IPS-15b (cell line): ENCODE data around the gene P2RY1.

ENCODE experiments used
- H3K27me3 ChIP-seq: one replicate; pipeline ENCODE4 v1.6.1; 2013; ENCODE audit warnings: low read length; ENCODE audit not compliant: control insufficient read depth, insufficient read depth
- H3K36me3 ChIP-seq: one replicate; pipeline ENCODE4 v1.6.1; 2013; ENCODE audit warnings: low read length; ENCODE audit not compliant: control insufficient read depth, insufficient read depth
- H3K4me1 ChIP-seq: one replicate; pipeline ENCODE4 v1.6.1; 2013; ENCODE audit warnings: mild to moderate bottlenecking, low read length; ENCODE audit not compliant: control insufficient read depth, insufficient read depth
- H3K4me3 ChIP-seq: one replicate; pipeline ENCODE4 v1.5.1; 2013; ENCODE audit warnings: low read depth, low read length
- H3K9ac ChIP-seq: one replicate; pipeline ENCODE4 v1.6.1; 2013; ENCODE audit warnings: low read depth, mild to moderate bottlenecking, low read length
- H3K9me3 ChIP-seq: one replicate; pipeline ENCODE4 v1.6.1; 2013; ENCODE audit warnings: mild to moderate bottlenecking, low read length; ENCODE audit not compliant: control insufficient read depth, insufficient read depth

Gene P2RY1

GRCh38 chr3:152826476-152826875 lies 8.5 kb upstream of the P2RY1 start:
- no peaks in the 10 kb centered on the region for H3K9me3 ChIP-seq
- no peak overlapping the region for H3K4me3 ChIP-seq
- H3K27me3 ChIP-seq: no peaks in the 10 kb centered on the region
- H3K36me3 ChIP-seq: no peaks in the 10 kb centered on the region
- no peaks in the 10 kb centered on the region for H3K4me1 ChIP-seq
- no peak overlapping the region for H3K9ac ChIP-seq

- H3K9ac ChIP-seq: no peak overlapping the region
- H3K4me3 ChIP-seq: no peak overlapping the region
- H3K9me3 ChIP-seq: no peaks in the 10 kb centered on the region
- H3K27me3 ChIP-seq: no peaks in the 10 kb centered on the region
- H3K36me3 ChIP-seq: no peaks in the 10 kb centered on the region
- no peaks in the 10 kb centered on the region for H3K4me1 ChIP-seq
Measured at GRCh38 chr3:152827313-152827712, 7.6 kb upstream of the P2RY1 start.

GRCh38 chr3:152828075-152828840 lies 6.7 kb upstream of the P2RY1 start:
- Histone ChIP-seq H3K9me3 (no peaks in the 10 kb centered on the region), H3K36me3 (no peaks in the 10 kb centered on the region), H3K4me1 (no peaks in the 10 kb centered on the region), H3K4me3 (no peak overlapping the region), H3K9ac (no peak overlapping the region), H3K27me3 (peaks cover 3% of the 10 kb centered on the region)

GRCh38 chr3:152830245-152830644 lies 4.7 kb upstream of the P2RY1 start:
- H3K9me3 ChIP-seq: no peaks in the 10 kb centered on the region
- no peak overlapping the region for H3K9ac ChIP-seq
- peaks cover 2% of the 10 kb centered on the region for H3K36me3 ChIP-seq
- H3K27me3 ChIP-seq: peaks cover 6% of the 10 kb centered on the region
- H3K4me3 ChIP-seq: no peak overlapping the region
- peaks cover 2% of the 10 kb centered on the region for H3K4me1 ChIP-seq

- Histone ChIP-seq H3K4me3 (no peak overlapping the region), H3K4me1 (peaks cover 5% of the 10 kb centered on the region), H3K27me3 (peaks cover 20% of the 10 kb centered on the region), H3K9me3 (no peaks in the 10 kb centered on the region), H3K9ac (no peak overlapping the region), H3K36me3 (peaks cover 2% of the 10 kb centered on the region)
Measured at GRCh38 chr3:152832046-152832445, 2.9 kb upstream of the P2RY1 start.

- H3K9ac ChIP-seq: no peak overlapping the region
- peaks cover 2% of the 10 kb centered on the region for H3K36me3 ChIP-seq
- no peak overlapping the region for H3K4me3 ChIP-seq
- H3K9me3 ChIP-seq: no peaks in the 10 kb centered on the region
- peaks cover 5% of the 10 kb centered on the region for H3K4me1 ChIP-seq
- peaks cover 25% of the 10 kb centered on the region for H3K27me3 ChIP-seq
Measured at GRCh38 chr3:152833089-152833488, 1.8 kb upstream of the P2RY1 start.

- Histone ChIP-seq H3K4me1 (peaks cover 5% of the 10 kb centered on the region), H3K9me3 (no peaks in the 10 kb centered on the region), H3K36me3 (peaks cover 2% of the 10 kb centered on the region), H3K27me3 (peaks cover 25% of the 10 kb centered on the region), H3K4me3 (peak overlapping the region; percentile 91), H3K9ac (peak overlapping the region; percentile 90)
Measured at GRCh38 chr3:152834191-152834775, 648 bp upstream of the P2RY1 start.

GRCh38 chr3:152835601-152836102 lies 721 bp downstream of the P2RY1 start:
- H3K9me3 ChIP-seq: no peaks in the 10 kb centered on the region
- H3K27me3 ChIP-seq: peaks cover 25% of the 10 kb centered on the region
- H3K36me3 ChIP-seq: peaks cover 2% of the 10 kb centered on the region
- peak overlapping the region; percentile 90 for H3K9ac ChIP-seq
- peak overlapping the region; percentile 91 for H3K4me3 ChIP-seq
- H3K4me1 ChIP-seq: peaks cover 5% of the 10 kb centered on the region

GRCh38 chr3:152836269-152836668 lies 1.3 kb downstream of the P2RY1 start:
- H3K4me1 ChIP-seq: peaks cover 5% of the 10 kb centered on the region
- H3K4me3 ChIP-seq: peak overlapping the region; percentile 91
- H3K9me3 ChIP-seq: no peaks in the 10 kb centered on the region
- peaks cover 25% of the 10 kb centered on the region for H3K27me3 ChIP-seq
- H3K9ac ChIP-seq: peak overlapping the region; percentile 90
- H3K36me3 ChIP-seq: peaks cover 2% of the 10 kb centered on the region

- peaks cover 3% of the 10 kb centered on the region for H3K4me1 ChIP-seq
- H3K27me3 ChIP-seq: peaks cover 19% of the 10 kb centered on the region
- no peak overlapping the region for H3K4me3 ChIP-seq
- H3K36me3 ChIP-seq: peaks cover 2% of the 10 kb centered on the region
- H3K9me3 ChIP-seq: no peaks in the 10 kb centered on the region
- H3K9ac ChIP-seq: no peak overlapping the region
Measured at GRCh38 chr3:152839511-152839910, 4.6 kb downstream of the P2RY1 start.

- Histone ChIP-seq H3K4me3 (no peak overlapping the region), H3K9ac (no peak overlapping the region), H3K9me3 (no peaks in the 10 kb centered on the region), H3K36me3 (no peaks in the 10 kb centered on the region), H3K27me3 (peaks cover 14% of the 10 kb centered on the region), H3K4me1 (peaks cover under 1% of the 10 kb centered on the region)
Measured at GRCh38 chr3:152841131-152841530, 6.2 kb downstream of the P2RY1 start.

GRCh38 chr3:152842413-152842812 lies 7.5 kb downstream of the P2RY1 start:
- H3K36me3 ChIP-seq: no peaks in the 10 kb centered on the region
- peaks cover 1% of the 10 kb centered on the region for H3K27me3 ChIP-seq

More at GRCh38 chr3:152842413-152842812, 7.5 kb downstream of the P2RY1 start:
- H3K4me3 ChIP-seq: no peak overlapping the region
- no peaks in the 10 kb centered on the region for H3K4me1 ChIP-seq
- no peaks in the 10 kb centered on the region for H3K9me3 ChIP-seq
- no peak overlapping the region for H3K9ac ChIP-seq
